Sigmoid colon (tissue), 7 donors: ENCODE results near the gene KRT72. TPM values are rescaled to one million over a fixed set of nuclear protein-coding genes. Genes with fewer than 3 reads are reported as not detected.

ENCODE experiments used
- DNase-seq: peaks from one replicate; pipeline ENCODE4 v3.0.0-alpha.2; 2019
- H3K27ac ChIP-seq, 4 donors: fragments of 200-600 bp; sonication (generic); one replicate each; pipeline ENCODE4 v1.5.1; 2016 to 2019; ENCODE audit warnings: mild to moderate bottlenecking in 1 of 4
- H3K27me3 ChIP-seq, 3 donors: fragments of 200-600 bp; sonication (generic); one replicate each; pipeline ENCODE4 v1.5.1; 2019; ENCODE audit warnings: mild to moderate bottlenecking in 1 of 3
- H3K36me3 ChIP-seq, 4 donors: fragments of 200-600 bp; sonication (generic); one replicate each; pipeline ENCODE4 v1.5.1; 2016 to 2019
- H3K4me1 ChIP-seq, 4 donors: fragments of 200-600 bp; sonication (generic); one replicate each; pipeline ENCODE4 v1.5.1; 2017 to 2019
- H3K4me3 ChIP-seq, 4 donors: fragments of 200-600 bp; sonication (generic); one replicate each; pipeline ENCODE4 v1.5.1; 2017 to 2019; ENCODE audit warnings: mild to moderate bottlenecking in 2 of 4, moderate library complexity in 1 of 4
- H3K9me3 ChIP-seq, 4 donors: fragments of 200-600 bp in 3 of 4; sonication (generic) in 3 of 4; one replicate each; pipeline versions ENCODE4 v1.5.1 to v1.6.1; 2013 to 2019
- EP300 ChIP-seq, 4 donors: sonication (generic); formaldehyde crosslinking; IDR thresholded peaks; one replicate each; pipeline ENCODE4 v1.6.1; 2017; ENCODE audit warnings: antibody characterized with exemption in 4 of 4
- POLR2A ChIP-seq, 2 donors: fragments of 450-650 bp; IDR thresholded peaks; one replicate each; pipeline ENCODE4 v1.6.1; 2016; ENCODE audit warnings: antibody characterized with exemption in 2 of 2, mild to moderate bottlenecking in 2 of 2, moderate library complexity in 2 of 2
- POLR2AphosphoS5 ChIP-seq, 4 donors: sonication (generic); formaldehyde crosslinking; IDR thresholded peaks; one replicate each; pipeline ENCODE4 v1.6.1; 2017; ENCODE audit warnings: antibody characterized with exemption in 4 of 4
- WGBS, 2 donors: extraction: QIAGEN DNeasy Blood & Tissue Kit; methylation state at CpG; one replicate each; pipeline ENCODE4 v1.1.7; 2013; 5-methylcytosine and 5-hydroxymethylcytosine counted together
- intact Hi-C: fragments of 100-400 bp; cut with DNase I; formaldehyde crosslinking; loops from one replicate; pipeline ENCODE4 v1.15.1; 2023
- polyA plus RNA-seq, 3 donors: library from polyadenylated mRNA; stranded (reverse); fragments of 200-250 nt; gene quantifications; one replicate each; pipeline ENCODE4 v1.2.3, GENCODE V29; 2013
- total RNA-seq, 4 donors: library from RNA; depleted of rRNA; stranded (reverse); fragments of >200 nt; gene quantifications; one replicate each; pipeline ENCODE4 v1.1.0, GENCODE V29; 2016
- TF ChIP-seq, protein P1 (sequence below), 4 experiments: fragments of 450-650 bp in 3 of 4; fragments of 200-600 bp in 1 of 4; IDR thresholded peaks; one replicate each; pipeline ENCODE4 v1.5.1; 2016 to 2019; ENCODE audit warnings: antibody characterized with exemption in 4 of 4, mild to moderate bottlenecking in 3 of 4, moderate library complexity in 2 of 4
- donor health status: healthy with polysubstance abuse.
- donor health status: Bipolar disorder and iron deficiency.
- donor health status: healthy.

The KRT72 gene
- total and polyA plus RNA-seq, 7 donors: 0.79 TPM; not detected in 6

GRCh38 chr12:52542157-52542556 is 59.1 kb downstream of the KRT72 start:
- Histone ChIP-seq H3K4me3 (no peak overlapping the region), H3K36me3 (no peaks in the 10 kb centered on the region), H3K9me3 (no peaks in the 10 kb centered on the region), H3K27ac (no peak overlapping the region), H3K27me3 (no peaks in the 10 kb centered on the region), H3K4me1 (peaks cover 0 to 13% (median 9%) of the 10 kb centered on the region in 4 donors)
- intact Hi-C loops: no loop called here
- DNase-seq: no peak
- no peak for TF ChIP-seq EP300 (IDR thresholded peaks at IDR 0.05)

GRCh38 chr12:52541709-52542108 is 59.6 kb downstream of the KRT72 start:
- H3K9me3 ChIP-seq: no peaks in the 10 kb centered on the region
- no peaks in the 10 kb centered on the region for H3K27me3 ChIP-seq
- peaks cover 0 to 13% (median 9%) of the 10 kb centered on the region in 4 donors for H3K4me1 ChIP-seq
- 92 to 93% methylated on average over 5 of the region's 5 CpGs for WGBS, 2 donors
- TF ChIP-seq, protein P1, sequence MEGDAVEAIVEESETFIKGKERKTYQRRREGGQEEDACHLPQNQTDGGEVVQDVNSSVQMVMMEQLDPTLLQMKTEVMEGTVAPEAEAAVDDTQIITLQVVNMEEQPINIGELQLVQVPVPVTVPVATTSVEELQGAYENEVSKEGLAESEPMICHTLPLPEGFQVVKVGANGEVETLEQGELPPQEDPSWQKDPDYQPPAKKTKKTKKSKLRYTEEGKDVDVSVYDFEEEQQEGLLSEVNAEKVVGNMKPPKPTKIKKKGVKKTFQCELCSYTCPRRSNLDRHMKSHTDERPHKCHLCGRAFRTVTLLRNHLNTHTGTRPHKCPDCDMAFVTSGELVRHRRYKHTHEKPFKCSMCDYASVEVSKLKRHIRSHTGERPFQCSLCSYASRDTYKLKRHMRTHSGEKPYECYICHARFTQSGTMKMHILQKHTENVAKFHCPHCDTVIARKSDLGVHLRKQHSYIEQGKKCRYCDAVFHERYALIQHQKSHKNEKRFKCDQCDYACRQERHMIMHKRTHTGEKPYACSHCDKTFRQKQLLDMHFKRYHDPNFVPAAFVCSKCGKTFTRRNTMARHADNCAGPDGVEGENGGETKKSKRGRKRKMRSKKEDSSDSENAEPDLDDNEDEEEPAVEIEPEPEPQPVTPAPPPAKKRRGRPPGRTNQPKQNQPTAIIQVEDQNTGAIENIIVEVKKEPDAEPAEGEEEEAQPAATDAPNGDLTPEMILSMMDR (IDR thresholded peaks at IDR 0.05): no peak
- TF ChIP-seq EP300 (IDR thresholded peaks at IDR 0.05): no peak
- TF ChIP-seq POLR2A (IDR thresholded peaks at IDR 0.05): no peak
- no peak for TF ChIP-seq POLR2AphosphoS5 (IDR thresholded peaks at IDR 0.05)
- intact Hi-C loops: no loop called here
- H3K4me3 ChIP-seq: no peak overlapping the region
- no peaks in the 10 kb centered on the region for H3K36me3 ChIP-seq
- no peak overlapping the region for H3K27ac ChIP-seq
- DNase-seq: no peak

DNA sequence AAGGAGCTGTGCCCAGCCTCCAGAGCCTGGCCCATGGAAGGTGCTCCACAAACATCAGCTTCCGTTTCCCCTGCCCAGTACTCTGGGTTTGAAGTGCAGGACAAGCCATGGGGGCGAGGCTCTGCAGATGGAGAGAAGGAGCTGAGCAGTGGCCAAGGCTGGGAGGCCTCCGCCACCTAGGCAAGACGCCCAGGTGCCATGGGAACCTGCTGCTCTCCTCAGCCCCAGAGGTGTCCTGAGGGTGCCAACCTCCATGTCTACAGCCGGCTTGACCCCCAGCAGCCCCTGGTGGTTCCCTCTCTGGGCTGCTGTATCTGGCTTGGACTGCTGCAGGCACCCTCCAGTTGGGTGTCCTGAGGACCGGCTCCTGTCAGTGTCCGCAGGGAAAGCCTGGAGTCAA is 60.7 kb downstream of the KRT72 start:
- TF ChIP-seq, protein P1 (IDR thresholded peaks at IDR 0.05): no peak
- TF ChIP-seq POLR2AphosphoS5 (IDR thresholded peaks at IDR 0.05) (no peak), EP300 (IDR thresholded peaks at IDR 0.05) (no peak), POLR2A (IDR thresholded peaks at IDR 0.05) (no peak)
- H3K4me1 ChIP-seq: peaks cover 0 to 13% (median 9%) of the 10 kb centered on the region in 4 donors
- no peak overlapping the region for H3K4me3 ChIP-seq
- intact Hi-C loops: no loop called here
- WGBS, 2 donors: 94% methylated on average over 7 of the region's 7 CpGs
- H3K9me3 ChIP-seq: no peaks in the 10 kb centered on the region
- H3K27ac ChIP-seq: no peak overlapping the region
- H3K27me3 ChIP-seq: no peaks in the 10 kb centered on the region
- no peak for DNase-seq
- no peaks in the 10 kb centered on the region for H3K36me3 ChIP-seq

DNA sequence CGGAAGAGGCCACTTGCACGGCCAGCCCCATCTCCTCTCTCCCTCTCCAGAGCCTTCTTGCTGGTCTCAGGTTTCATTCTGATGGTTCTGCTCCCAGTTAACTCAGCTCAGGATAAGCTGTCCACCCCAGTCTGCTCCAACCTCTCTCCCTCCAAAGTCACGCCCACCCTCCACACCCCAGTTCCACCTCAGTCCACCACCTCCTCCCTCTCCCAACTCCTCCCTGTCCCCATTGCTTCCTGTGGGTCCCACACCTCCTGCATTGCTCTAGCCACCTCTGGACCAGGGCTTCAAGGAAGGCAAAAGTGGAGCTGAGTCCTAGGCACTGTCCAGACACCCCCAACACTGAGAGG is 61.5 kb downstream of the KRT72 start:
- Histone ChIP-seq H3K36me3 (no peaks in the 10 kb centered on the region), H3K27ac (no peak overlapping the region), H3K4me1 (peaks cover 0 to 13% (median 9%) of the 10 kb centered on the region in 4 donors), H3K4me3 (no peak overlapping the region), H3K27me3 (no peaks in the 10 kb centered on the region), H3K9me3 (no peaks in the 10 kb centered on the region)
- DNase-seq: no peak
- intact Hi-C loops: no loop called here
- 86 to 88% methylated on average over 3 of the region's 3 CpGs for WGBS, 2 donors
- TF ChIP-seq POLR2A (IDR thresholded peaks at IDR 0.05) (no peak), POLR2AphosphoS5 (IDR thresholded peaks at IDR 0.05) (no peak), EP300 (IDR thresholded peaks at IDR 0.05) (no peak)
- TF ChIP-seq, protein P1 (IDR thresholded peaks at IDR 0.05): no peak

- DNase-seq: no peak
- 52 to 70% methylated on average over 5 of the region's 5 CpGs for WGBS, 2 donors
- Histone ChIP-seq H3K4me3 (no peak overlapping the region), H3K36me3 (no peaks in the 10 kb centered on the region), H3K27ac (no peak overlapping the region), H3K9me3 (no peaks in the 10 kb centered on the region), H3K4me1 (peaks cover 0 to 13% (median 9%) of the 10 kb centered on the region in 4 donors), H3K27me3 (no peaks in the 10 kb centered on the region)
- no peak for TF ChIP-seq POLR2A (IDR thresholded peaks at IDR 0.05)
- no peak for TF ChIP-seq POLR2AphosphoS5 (IDR thresholded peaks at IDR 0.05)
- TF ChIP-seq EP300 (IDR thresholded peaks at IDR 0.05): no peak
- TF ChIP-seq, protein P1 (IDR thresholded peaks at IDR 0.05): no peak
- intact Hi-C loops: no loop called here
These were observed 62.0 kb downstream of the KRT72 start for GRCh38 chr12:52539083-52539820.
